ENCODE results near the gene TMX2. TPM values are rescaled to one million over a fixed set of nuclear protein-coding genes. Genes with fewer than 3 reads are reported as not detected.
A peak's percentile ranks its signal among the peaks of the same experiment; 100 is the strongest.

TMX2 gene
- total and polyA plus RNA-seq, 5 experiments from 2014 or later: 56.4 to 85.8 (median 69.9) TPM

GRCh38 chr11:57727185-57727584, 14.8 kb downstream of the TMX2 start:
- H3K36me3 Mint-ChIP-seq: peaks cover 0 to 17% (median 2%) of the 10 kb centered on the region in 3 donors
- no peaks in the 10 kb centered on the region for H3K27me3 Mint-ChIP-seq
- H3K27ac Mint-ChIP-seq: peak overlapping the region in 1 of 10 donors; percentile 74
- H3K4me3 Mint-ChIP-seq: no peak overlapping the region
- POLR2A ChIA-PET: interaction anchor here (0.9 kb wide), 1 partner anchor 15 kb away, joined by 4 read pairs; no protein-coding TSS in a partner anchor
- peaks cover 4 to 17% (median 11%) of the 10 kb centered on the region in 4 donors for H3K4me1 Mint-ChIP-seq
- no peak for DNase-seq
- ATAC-seq: no peak
- H3K9me3 Mint-ChIP-seq: no peaks in the 10 kb centered on the region

- Mint-ChIP-seq H3K36me3 (peaks cover 0 to 13% (median 2%) of the 10 kb centered on the region in 3 donors), H3K9me3 (no peaks in the 10 kb centered on the region), H3K27ac (peak overlapping the region in 1 of 10 donors; percentile 19), H3K4me3 (no peak overlapping the region), H3K4me1 (peaks cover 4 to 17% (median 11%) of the 10 kb centered on the region in 4 donors), H3K27me3 (no peaks in the 10 kb centered on the region)
- POLR2A ChIA-PET: interaction anchor here (0.6 to 0.8 kb wide), 2 partner anchors 10 to 22 kb away, joined by 3 to 4 read pairs; no protein-coding TSS in a partner anchor
- DNase-seq (no peak), ATAC-seq (no peak)
Measured at GRCh38 chr11:57728829-57729228, 16.4 kb downstream of the TMX2 start.

GRCh38 chr11:57729479-57729878, 17.1 kb downstream of the TMX2 start:
- Mint-ChIP-seq H3K36me3 (peaks cover 0 to 18% (median 2%) of the 10 kb centered on the region in 3 donors), H3K27me3 (no peaks in the 10 kb centered on the region), H3K27ac (peak overlapping the region in 1 of 10 donors; percentile 29), H3K4me3 (no peak overlapping the region), H3K4me1 (peaks cover 4 to 17% (median 12%) of the 10 kb centered on the region in 4 donors), H3K9me3 (no peaks in the 10 kb centered on the region)
- POLR2A ChIA-PET: interaction anchor here (0.6 kb wide), 1 partner anchor 70 kb away, joined by 6 read pairs; no protein-coding TSS in a partner anchor
- no peak for ATAC-seq
- DNase-seq: no peak

- Mint-ChIP-seq H3K4me1 (peaks cover under 1 to 18% (median 10%) of the 10 kb centered on the region in 4 donors), H3K27me3 (no peaks in the 10 kb centered on the region), H3K4me3 (no peak overlapping the region), H3K36me3 (peaks cover 0 to 35% (median 2%) of the 10 kb centered on the region in 3 donors), H3K27ac (no peak overlapping the region), H3K9me3 (no peaks in the 10 kb centered on the region)
- POLR2A ChIA-PET: interaction anchor here (0.5 to 1.0 kb wide), 2 partner anchors 60 to 65 kb away, joined by 3 to 4 read pairs; no protein-coding TSS in a partner anchor
- DNase-seq (no peak), ATAC-seq (no peak)
Measured at GRCh38 chr11:57732661-57733060, 20.3 kb downstream of the TMX2 start.

- ATAC-seq: no peak
- POLR2A ChIA-PET: interaction anchor here (0.7 kb wide), 1 partner anchor 28 kb away, joined by 3 read pairs; no protein-coding TSS in a partner anchor
- H3K27ac Mint-ChIP-seq: peak overlapping the region in 6 of 10 donors; percentile 7 to 63 (median 31)
- H3K9me3 Mint-ChIP-seq: no peaks in the 10 kb centered on the region
- H3K4me3 Mint-ChIP-seq: no peak overlapping the region
- peaks cover 0 to 51% (median 3%) of the 10 kb centered on the region in 3 donors for H3K36me3 Mint-ChIP-seq
- no peaks in the 10 kb centered on the region for H3K27me3 Mint-ChIP-seq
- DNase-seq: no peak
- peaks cover 0 to 12% (median 3%) of the 10 kb centered on the region in 4 donors for H3K4me1 Mint-ChIP-seq
Measured at GRCh38 chr11:57735619-57736298, 23.4 kb downstream of the TMX2 start.

- H3K27ac Mint-ChIP-seq: peak within 1 kb of the TSS; percentile 95 to 99 (median 98)
- H3K4me1 Mint-ChIP-seq: peaks cover 16 to 49% (median 45%) of the 10 kb centered on the region in 4 donors
- DNase-seq (peak; percentile 74 to 94 (median 90)), ATAC-seq (peak; percentile 83)
- peak within 1 kb of the TSS; percentile 92 to 100 (median 99) for H3K4me3 Mint-ChIP-seq
- no peaks in the 10 kb centered on the region for H3K27me3 Mint-ChIP-seq
- peaks cover 8 to 73% (median 11%) of the 10 kb centered on the region in 3 donors for H3K36me3 Mint-ChIP-seq
- H3K9me3 Mint-ChIP-seq: no peaks in the 10 kb centered on the region
- POLR2A ChIA-PET: interaction anchor here (0.7 to 3.4 kb wide), 30 partner anchors 9 to 1874 kb away, joined by 3 to 41 read pairs (median 4); partner anchors contain the start of genes BTBD18, CLP1, CTNND1 and LPXN
Measured at GRCh38 chr11:57741132-57742086, 29.0 kb downstream of the TMX2 start, which contains the start of gene SELENOH. SELENOH (plus strand) TSS chr11:57741491; CDS start chr11:57741596, 105 bp downstream.

GRCh38 chr11:57742087-57742452, 29.7 kb downstream of the TMX2 start:
- ATAC-seq (no peak), DNase-seq (no peak)
- POLR2A ChIA-PET: interaction anchor here (0.9 to 3.4 kb wide), 28 partner anchors 9 to 1873 kb away, joined by 3 to 41 read pairs (median 4); partner anchors contain the start of genes BTBD18, CLP1, CTNND1 and LPXN
- Mint-ChIP-seq H3K27me3 (no peaks in the 10 kb centered on the region), H3K4me1 (peaks cover 17 to 56% (median 50%) of the 10 kb centered on the region in 4 donors), H3K4me3 (peak overlapping the region; percentile 92 to 100 (median 99)), H3K27ac (peak overlapping the region; percentile 95 to 99 (median 98)), H3K36me3 (peaks cover 8 to 77% (median 11%) of the 10 kb centered on the region in 3 donors), H3K9me3 (no peaks in the 10 kb centered on the region)

GRCh38 chr11:57744357-57744756, 32.0 kb downstream of the TMX2 start:
- Mint-ChIP-seq H3K36me3 (peaks cover 7 to 66% (median 8%) of the 10 kb centered on the region in 3 donors), H3K27ac (peak overlapping the region in 8 of 10 donors; percentile 66 to 88 (median 82)), H3K4me1 (peaks cover 23 to 74% (median 55%) of the 10 kb centered on the region in 4 donors), H3K9me3 (no peaks in the 10 kb centered on the region), H3K27me3 (no peaks in the 10 kb centered on the region), H3K4me3 (peak overlapping the region in 8 of 10 donors; percentile 26 to 67 (median 50))
- POLR2A ChIA-PET: interaction anchor here (1.1 to 1.2 kb wide), 2 partner anchors 23 to 103 kb away, joined by 3 read pairs; no protein-coding TSS in a partner anchor
- DNase-seq (no peak), ATAC-seq (no peak)

- no peak for ATAC-seq
- H3K9me3 Mint-ChIP-seq: no peaks in the 10 kb centered on the region
- H3K4me3 Mint-ChIP-seq: peak overlapping the region in 2 of 10 donors; percentile 10 to 52
- no peaks in the 10 kb centered on the region for H3K27me3 Mint-ChIP-seq
- no peak for DNase-seq
- H3K36me3 Mint-ChIP-seq: peaks cover 7 to 62% (median 8%) of the 10 kb centered on the region in 3 donors
- peak overlapping the region; percentile 15 to 87 (median 80) for H3K27ac Mint-ChIP-seq
- POLR2A ChIA-PET: interaction anchor here (0.6 to 1.2 kb wide), 4 partner anchors 22 to 104 kb away, joined by 3 to 5 read pairs (median 3); no protein-coding TSS in a partner anchor
- peaks cover 23 to 74% (median 55%) of the 10 kb centered on the region in 4 donors for H3K4me1 Mint-ChIP-seq
Measured at GRCh38 chr11:57745206-57745605, 32.8 kb downstream of the TMX2 start.

GRCh38 chr11:57746920-57747319, 34.5 kb downstream of the TMX2 start:
- POLR2A ChIA-PET: interaction anchor here (0.6 kb wide), 1 partner anchor 10 kb away, joined by 5 read pairs; no protein-coding TSS in a partner anchor
- Mint-ChIP-seq H3K27ac (peak overlapping the region; percentile 37 to 90 (median 84)), H3K36me3 (peaks cover 6 to 65% (median 7%) of the 10 kb centered on the region in 3 donors), H3K9me3 (no peaks in the 10 kb centered on the region), H3K27me3 (no peaks in the 10 kb centered on the region), H3K4me3 (no peak overlapping the region), H3K4me1 (peaks cover 29 to 65% (median 49%) of the 10 kb centered on the region in 4 donors)
- DNase-seq (no peak), ATAC-seq (no peak)

GRCh38 chr11:57751176-57751575, 38.8 kb downstream of the TMX2 start:
- Mint-ChIP-seq H3K36me3 (peaks cover 0 to 27% (median 0%) of the 10 kb centered on the region in 3 donors), H3K4me3 (no peak overlapping the region), H3K27ac (peak overlapping the region in 5 of 10 donors; percentile 4 to 90 (median 61)), H3K9me3 (no peaks in the 10 kb centered on the region), H3K4me1 (peaks cover 13 to 31% (median 22%) of the 10 kb centered on the region in 4 donors), H3K27me3 (no peaks in the 10 kb centered on the region)
- POLR2A ChIA-PET: interaction anchor here (0.9 kb wide), 1 partner anchor 9 kb away, joined by 4 read pairs; the partner anchor contains the start of gene SELENOH
- DNase-seq: no peak
- ATAC-seq: no peak
